Activated CD4-positive, CD25-positive, alpha-beta regulatory T cell treated with anti-CD3 and anti-CD28 coated beads, Interleukin-2, amount 50 U/mL, for 24 hours (primary cell): ENCODE data around the gene PPP1R27.

Experiments used
- ATAC-seq, 2 donors: fragments of 150-1000 bp; cut with Tn5 transposase; one replicate each; pipeline ENCODE4 v1.10.0; 2021; ENCODE audit warnings: mild to moderate bottlenecking in 1 of 2, moderate library complexity in 1 of 2

The PPP1R27 gene

DNA sequence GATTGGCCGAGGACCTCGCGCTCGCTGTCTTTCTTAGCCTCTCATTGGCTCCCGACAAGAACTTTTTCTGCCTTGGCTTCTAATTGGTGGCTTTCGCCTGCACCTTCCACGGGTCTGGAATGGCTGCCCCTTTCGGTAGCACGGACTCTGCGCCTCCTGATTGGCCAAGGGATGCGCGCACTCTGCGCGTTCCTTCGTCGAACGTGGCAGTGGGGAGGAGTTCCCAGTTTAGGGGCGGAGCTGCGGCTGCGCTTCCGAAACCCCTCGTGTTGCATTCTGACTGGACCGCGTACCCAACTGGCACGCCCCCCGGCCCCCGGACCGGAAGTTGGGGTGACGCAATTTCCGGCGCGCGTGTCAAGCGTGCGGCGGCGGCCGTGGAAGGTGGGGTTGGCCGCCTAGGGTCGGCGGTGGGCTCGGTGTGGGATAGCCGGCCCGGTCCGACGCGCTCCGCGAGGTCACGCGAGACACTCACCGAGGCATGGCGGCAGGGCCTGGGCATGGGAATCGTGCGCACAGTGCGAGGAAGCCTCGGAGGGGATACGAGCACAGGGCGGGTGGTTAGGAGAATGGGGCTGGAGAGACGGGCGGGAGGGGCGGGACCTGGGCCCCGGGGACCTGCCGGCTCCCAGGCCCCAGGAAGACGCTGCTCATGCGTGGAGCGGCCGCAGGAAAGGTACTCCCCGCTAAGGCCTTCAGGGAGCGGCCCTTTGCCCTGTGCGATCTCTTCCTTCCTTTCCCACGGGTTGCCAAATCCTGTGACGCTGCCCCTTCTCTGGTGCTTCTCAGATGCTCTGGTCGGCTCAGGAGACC, 26.1 kb upstream of the PPP1R27 start:
- ATAC-seq, result peak; percentile 90

DNA sequence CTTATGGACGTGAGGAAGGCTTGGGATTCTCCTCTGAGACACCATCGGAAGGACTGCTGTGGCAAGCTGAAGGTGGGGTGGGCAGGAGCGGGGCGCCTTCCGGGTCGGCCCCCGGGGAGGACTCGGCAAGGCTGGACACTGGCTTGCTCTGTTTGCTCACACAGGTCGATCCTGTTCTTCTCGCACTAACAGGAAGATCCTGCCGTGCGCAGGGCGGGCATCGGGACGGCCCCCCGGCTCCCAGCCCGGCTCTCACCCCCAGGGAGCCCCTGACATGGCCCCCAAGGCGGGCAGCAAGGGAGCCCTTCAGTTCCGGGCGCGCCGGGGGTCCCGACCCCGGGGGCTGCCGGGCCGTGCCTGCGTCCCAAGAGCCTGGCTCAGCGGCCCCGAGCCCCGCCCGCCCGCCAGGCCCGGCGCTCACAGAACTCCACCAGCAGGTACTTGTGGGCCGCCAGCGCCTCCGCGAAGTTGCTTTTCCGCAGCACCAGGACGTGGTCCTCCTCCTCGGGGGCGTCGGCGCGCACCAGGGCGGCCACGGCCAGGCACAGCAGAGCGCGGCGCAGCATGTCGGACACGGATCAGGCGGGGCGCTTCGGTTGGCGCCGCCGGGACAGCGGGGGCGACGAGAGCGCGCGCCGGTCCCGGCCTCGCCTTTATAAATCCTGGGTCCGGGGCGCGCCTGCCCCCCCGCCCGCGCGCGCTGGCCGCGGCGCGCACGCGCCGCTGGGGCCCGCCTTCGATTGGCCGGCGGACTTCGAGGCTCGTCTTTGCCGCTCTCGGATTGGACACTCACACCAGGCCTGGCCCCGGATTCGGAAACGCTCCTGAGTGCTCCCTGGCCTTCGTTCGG, 25.3 kb upstream of the PPP1R27 start, which contains the start of gene P4HB:
P4HB (minus strand) TSS at position 630 of the 850 bp plus-strand sequence; CDS start at position 566, 64 bp downstream.
- no peak for ATAC-seq

GRCh38 chr17:81858967-81859905, 24.4 kb upstream of the PPP1R27 start:
- no peak for ATAC-seq

GRCh38 chr17:81858170-81858966, 23.5 kb upstream of the PPP1R27 start:
- no peak for ATAC-seq

DNA sequence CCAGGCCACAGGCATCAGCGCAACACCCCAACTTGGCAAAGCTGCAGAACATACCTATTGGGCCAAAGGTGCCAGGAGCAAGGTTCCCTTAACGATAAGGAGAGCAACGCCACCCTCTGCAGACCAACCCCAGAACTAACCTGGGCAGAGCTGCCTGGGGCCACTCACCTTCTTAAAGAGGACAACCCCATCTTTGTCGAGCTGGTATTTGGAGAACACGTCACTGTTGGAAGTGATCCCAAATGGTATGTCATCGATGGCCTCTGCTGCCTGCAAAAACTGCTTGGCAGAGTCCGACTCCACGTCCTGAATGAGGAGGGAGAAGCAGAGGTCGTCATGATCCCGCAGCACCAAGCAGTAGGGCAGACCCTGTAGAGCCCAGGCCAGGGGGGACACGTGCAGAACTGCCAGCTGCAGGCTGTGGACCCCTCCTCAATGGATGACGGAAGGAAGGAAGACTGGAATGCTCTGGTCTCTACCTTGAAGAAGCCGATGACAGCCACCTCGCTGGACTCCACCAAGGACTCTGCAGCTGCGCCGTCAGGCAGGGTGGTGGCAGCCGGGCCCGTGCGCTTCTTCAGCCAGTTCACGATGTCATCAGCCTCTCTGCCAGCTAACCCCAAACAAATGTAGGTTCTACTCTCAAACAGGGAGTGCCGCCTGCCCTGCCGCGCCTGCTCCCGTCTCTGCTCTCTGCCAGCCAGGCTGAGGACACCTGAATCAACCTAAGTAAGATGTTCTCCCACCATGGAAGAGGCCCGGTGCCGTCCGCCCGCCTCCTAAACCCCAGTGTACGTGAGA, 20.3 kb upstream of the PPP1R27 start:
- no peak for ATAC-seq

- ATAC-seq, result no peak
Measured at GRCh38 chr17:81852237-81852636, 17.4 kb upstream of the PPP1R27 start.

- ATAC-seq, result no peak
Measured at GRCh38 chr17:81851423-81851822, 16.6 kb upstream of the PPP1R27 start.

DNA sequence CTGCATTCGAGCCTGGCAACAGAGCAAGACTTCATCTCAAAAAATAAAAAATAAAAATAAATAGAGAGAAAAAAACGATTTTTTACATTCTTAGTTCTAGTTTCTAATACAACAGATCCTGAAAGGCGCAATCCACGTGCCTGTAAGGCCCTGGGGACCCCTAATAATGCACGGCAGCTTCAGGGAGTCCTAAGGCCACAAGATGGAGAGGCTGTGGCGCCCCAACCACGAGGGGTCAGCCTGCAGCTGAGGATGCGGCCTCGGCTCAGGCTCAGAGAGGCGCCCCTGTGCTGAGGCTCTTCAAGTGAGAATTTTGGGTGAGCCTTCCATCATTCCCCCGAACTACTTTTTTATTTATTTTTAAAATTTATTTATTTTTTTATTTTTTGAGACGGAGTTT, 14.6 kb upstream of the PPP1R27 start:
- ATAC-seq, result no peak

- ATAC-seq, result no peak
Measured at GRCh38 chr17:81846743-81847689, 12.2 kb upstream of the PPP1R27 start.

DNA sequence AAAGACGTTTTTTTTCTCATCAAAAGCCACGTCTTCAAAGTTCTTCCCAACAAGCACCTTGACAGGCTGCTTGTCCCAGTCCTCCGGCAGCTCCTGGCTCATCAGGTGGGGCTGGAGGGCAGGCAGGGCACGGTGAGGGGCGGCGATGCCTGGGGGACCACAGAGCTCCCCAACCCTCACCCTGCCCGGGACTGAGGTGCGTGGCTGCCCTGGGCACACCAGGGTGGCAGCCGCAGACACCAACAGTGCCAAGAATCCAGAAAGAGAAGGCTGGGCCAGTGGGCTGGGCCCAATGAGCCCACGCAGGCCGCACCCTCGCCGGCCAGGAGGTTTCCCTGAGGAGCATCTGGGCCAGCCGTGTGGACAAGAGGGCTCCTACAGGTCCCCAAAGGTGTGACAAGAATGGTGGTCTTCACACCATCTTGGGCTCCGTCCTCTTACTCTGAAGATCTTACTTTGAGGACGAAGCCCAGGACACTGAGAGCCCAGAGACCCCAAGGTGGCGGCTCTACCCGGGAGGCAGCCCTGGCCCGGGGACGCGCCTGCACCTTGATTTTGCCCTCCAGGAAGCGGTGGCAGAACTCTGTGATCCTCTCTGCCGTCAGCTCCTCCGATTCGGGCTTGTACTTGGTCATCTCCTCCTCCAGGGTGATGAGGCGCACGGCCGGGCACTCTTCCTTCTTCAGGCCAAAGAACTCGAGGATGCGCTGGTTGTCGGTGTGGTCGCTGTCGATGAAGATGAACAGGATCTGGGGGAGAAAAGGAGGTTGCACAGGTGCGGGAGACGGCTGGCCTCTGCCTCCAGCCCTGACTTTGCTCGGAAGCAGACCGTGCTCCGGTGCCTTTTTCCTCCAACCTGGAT, 11.3 kb upstream of the PPP1R27 start:
- no peak for ATAC-seq

DNA sequence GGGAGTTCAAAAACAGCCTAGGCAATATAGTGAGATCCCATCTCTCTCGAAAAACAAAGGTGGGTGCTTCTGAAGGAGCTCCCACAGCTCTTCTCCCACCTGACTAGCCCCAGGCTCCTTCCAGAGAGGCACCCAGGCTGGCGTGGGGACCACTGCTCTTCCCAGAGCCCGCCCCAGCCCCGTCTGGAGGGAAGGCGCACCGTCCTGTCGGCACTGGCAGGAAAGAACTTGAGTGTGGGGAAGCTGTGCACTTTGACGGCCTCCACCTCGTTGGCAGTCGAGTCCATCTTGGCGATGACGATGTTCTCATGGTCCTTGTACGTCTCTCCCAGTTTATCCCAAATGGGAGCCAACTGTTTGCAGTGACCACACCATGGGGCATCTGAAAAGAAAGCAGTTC, 10.5 kb upstream of the PPP1R27 start:
- no peak for ATAC-seq

- ATAC-seq, result no peak
Measured at GRCh38 chr17:81844887-81845286, 10.0 kb upstream of the PPP1R27 start.

DNA sequence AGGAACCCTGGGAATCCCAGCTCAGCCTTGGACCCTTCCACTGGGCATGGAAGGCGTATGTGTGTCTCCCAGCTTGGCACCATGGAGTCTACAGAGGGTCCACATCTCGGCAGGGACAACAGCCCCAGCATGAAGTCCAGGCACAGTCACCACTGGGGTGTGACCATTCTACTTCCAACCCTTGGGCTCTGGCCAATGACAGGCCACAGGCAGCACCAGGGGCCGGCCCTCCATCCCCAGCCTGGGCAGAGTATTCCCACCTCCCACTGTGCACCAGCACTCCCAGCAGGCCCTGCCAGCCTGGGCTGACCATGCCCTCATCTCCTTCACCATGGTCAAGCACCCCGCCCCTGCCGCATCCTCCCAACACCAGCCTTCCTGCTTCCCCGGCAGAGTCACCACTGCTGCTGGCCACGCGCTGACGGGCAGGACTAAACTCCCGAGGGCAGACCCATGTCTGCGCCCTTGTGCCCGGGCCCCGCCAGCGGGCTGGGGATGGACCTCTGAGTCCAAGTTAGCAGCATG, 9.5 kb upstream of the PPP1R27 start:
- no peak for ATAC-seq

- no peak for ATAC-seq
Measured at GRCh38 chr17:81843713-81844326, 9.0 kb upstream of the PPP1R27 start.

- ATAC-seq, result no peak
Measured at GRCh38 chr17:81842725-81843504, 8.1 kb upstream of the PPP1R27 start.

GRCh38 chr17:81842378-81842724, 7.5 kb upstream of the PPP1R27 start:
- no peak for ATAC-seq

GRCh38 chr17:81841866-81842265, 7.0 kb upstream of the PPP1R27 start:
- ATAC-seq, result no peak
